ENCODE results near the gene TMEM254. TPM values are rescaled to one million over a fixed set of nuclear protein-coding genes. Genes with fewer than 3 reads are reported as not detected.

The TMEM254 gene
- total RNA-seq, 1 donor from 2014 or later, result 10.3 TPM

DNA sequence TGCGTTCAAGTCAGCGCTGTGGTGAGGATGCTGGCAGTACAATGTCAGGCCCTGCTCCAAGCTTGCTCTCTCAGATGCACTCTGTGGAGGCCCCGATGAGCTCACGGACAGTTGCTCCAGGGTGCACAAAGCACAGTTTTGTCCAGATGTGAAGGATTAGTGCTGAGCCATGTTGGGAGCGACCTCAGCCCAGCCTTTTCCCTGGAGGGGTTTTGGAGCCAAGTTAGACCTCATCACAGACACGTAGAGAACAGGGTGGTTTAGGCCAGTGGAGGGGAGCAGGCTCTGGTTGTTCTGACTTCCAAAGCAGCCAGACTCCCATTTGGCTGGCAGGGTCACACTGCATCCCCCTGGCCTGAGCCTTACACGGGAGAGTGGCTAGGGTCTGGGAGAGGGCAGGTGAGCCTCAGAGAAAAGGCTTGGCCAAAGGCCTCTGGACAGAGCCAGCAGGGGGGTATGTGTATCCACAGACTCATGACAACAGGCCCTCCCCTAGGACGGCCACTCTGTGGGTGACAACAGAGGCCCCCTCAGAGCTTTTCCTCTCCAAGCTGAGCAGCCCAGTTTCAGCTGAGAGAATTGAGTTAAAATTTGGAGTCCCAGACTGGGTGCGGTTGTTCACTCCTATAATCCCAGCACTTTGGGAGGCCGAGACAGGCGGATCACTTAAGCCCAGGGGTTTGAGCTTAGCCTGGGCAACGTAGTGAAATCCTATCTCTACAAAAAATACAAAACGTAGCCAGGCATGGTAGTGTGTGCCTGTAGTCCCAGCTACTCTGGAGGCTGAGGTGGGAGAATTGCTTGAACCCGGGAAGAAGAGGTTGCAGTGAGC, 58.8 kb downstream of the TMEM254 start:
- TF ChIP-seq, protein P1, sequence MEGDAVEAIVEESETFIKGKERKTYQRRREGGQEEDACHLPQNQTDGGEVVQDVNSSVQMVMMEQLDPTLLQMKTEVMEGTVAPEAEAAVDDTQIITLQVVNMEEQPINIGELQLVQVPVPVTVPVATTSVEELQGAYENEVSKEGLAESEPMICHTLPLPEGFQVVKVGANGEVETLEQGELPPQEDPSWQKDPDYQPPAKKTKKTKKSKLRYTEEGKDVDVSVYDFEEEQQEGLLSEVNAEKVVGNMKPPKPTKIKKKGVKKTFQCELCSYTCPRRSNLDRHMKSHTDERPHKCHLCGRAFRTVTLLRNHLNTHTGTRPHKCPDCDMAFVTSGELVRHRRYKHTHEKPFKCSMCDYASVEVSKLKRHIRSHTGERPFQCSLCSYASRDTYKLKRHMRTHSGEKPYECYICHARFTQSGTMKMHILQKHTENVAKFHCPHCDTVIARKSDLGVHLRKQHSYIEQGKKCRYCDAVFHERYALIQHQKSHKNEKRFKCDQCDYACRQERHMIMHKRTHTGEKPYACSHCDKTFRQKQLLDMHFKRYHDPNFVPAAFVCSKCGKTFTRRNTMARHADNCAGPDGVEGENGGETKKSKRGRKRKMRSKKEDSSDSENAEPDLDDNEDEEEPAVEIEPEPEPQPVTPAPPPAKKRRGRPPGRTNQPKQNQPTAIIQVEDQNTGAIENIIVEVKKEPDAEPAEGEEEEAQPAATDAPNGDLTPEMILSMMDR (IDR thresholded peaks at IDR 0.05), result no peak
- TF ChIP-seq POLR2AphosphoS5 (IDR thresholded peaks at IDR 0.05; ENCODE audit: insufficient read depth in 1 of 2, low read depth in 1 of 2), result no peak
- no peak for TF ChIP-seq POLR2A (IDR thresholded peaks at IDR 0.05)
- peak in 1 of 2 donors; percentile 90 for DNase-seq (ENCODE audit: extremely low spot score in 2 of 2)
- intact Hi-C loops (cut with DNase I), result loop anchor here (10.0 kb wide), 1 partner anchor 72 kb away; no protein-coding TSS in a partner anchor
- no peaks in the 10 kb centered on the region for H3K36me3 ChIP-seq
- H3K27ac ChIP-seq, result peak overlapping the region; percentile 85
- H3K4me1 ChIP-seq, result peaks cover 44% of the 10 kb centered on the region
- H3K27me3 ChIP-seq, result no peaks in the 10 kb centered on the region
- H3K9me3 ChIP-seq, result no peaks in the 10 kb centered on the region
- no peak overlapping the region for H3K4me3 ChIP-seq

DNA sequence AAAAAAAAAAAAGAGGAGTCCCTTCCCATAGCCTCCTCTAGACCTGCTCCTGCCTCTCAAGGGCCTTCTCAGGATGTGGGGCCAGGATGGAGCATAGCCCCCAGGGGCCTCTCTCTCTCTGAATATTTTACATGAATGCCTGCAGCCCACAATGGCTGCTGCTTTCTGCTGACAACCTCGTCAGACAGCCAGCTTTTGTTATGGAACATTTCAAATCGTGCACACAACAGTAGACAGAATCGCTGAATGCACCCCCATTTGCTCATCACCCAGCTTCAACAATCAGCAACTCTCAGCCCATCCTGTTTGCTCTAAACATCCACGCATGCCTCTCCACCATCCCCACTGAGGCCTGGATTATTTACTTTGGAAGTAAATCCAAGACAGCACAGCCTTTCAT, 59.5 kb downstream of the TMEM254 start:
- no peak overlapping the region for H3K4me3 ChIP-seq
- peak in 1 of 2 donors; percentile 34 for DNase-seq (ENCODE audit: extremely low spot score in 2 of 2)
- H3K9me3 ChIP-seq, result no peaks in the 10 kb centered on the region
- H3K27ac ChIP-seq, result peak overlapping the region; percentile 85
- no peaks in the 10 kb centered on the region for H3K36me3 ChIP-seq
- peaks cover 43% of the 10 kb centered on the region for H3K4me1 ChIP-seq
- no peaks in the 10 kb centered on the region for H3K27me3 ChIP-seq
- TF ChIP-seq, protein P1 (IDR thresholded peaks at IDR 0.05), result no peak
- TF ChIP-seq POLR2AphosphoS5 (IDR thresholded peaks at IDR 0.05; ENCODE audit: insufficient read depth in 1 of 2, low read depth in 1 of 2) (no peak), POLR2A (IDR thresholded peaks at IDR 0.05) (no peak)
- intact Hi-C loops (cut with DNase I), result loop anchor here (10.0 kb wide), 1 partner anchor 73 kb away; no protein-coding TSS in a partner anchor

DNA sequence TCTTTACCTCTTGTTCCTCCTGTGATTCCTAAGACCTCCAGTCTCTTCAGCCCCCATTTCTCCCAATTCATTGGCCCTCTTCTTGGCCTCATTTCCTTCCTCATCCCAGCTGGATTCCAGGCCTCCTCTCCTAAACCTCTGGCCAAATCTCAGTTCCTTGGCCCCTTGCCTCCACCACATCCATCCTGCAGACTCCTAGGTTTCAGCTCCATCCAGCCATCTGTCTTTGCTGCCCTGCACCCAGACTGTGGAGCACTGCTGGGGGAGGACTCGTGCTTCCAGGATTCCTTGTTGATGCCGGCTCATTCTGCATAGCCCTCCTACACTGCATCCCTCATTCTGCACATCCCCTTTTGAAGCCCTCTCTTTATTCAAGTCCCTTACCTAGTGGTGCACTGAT, 60.8 kb downstream of the TMEM254 start:
- Histone ChIP-seq H3K4me1 (peaks cover 45% of the 10 kb centered on the region), H3K27me3 (no peaks in the 10 kb centered on the region), H3K27ac (no peak overlapping the region), H3K9me3 (no peaks in the 10 kb centered on the region), H3K4me3 (no peak overlapping the region), H3K36me3 (no peaks in the 10 kb centered on the region)
- TF ChIP-seq, protein P1 (IDR thresholded peaks at IDR 0.05), result no peak
- TF ChIP-seq POLR2A (IDR thresholded peaks at IDR 0.05), result no peak
- TF ChIP-seq POLR2AphosphoS5 (IDR thresholded peaks at IDR 0.05; ENCODE audit: insufficient read depth in 1 of 2, low read depth in 1 of 2), result no peak
- DNase-seq (ENCODE audit: extremely low spot score in 2 of 2), result no peak
- intact Hi-C loops (cut with DNase I), result loop anchor here (10.0 kb wide), 1 partner anchor 74 kb away; no protein-coding TSS in a partner anchor

DNA sequence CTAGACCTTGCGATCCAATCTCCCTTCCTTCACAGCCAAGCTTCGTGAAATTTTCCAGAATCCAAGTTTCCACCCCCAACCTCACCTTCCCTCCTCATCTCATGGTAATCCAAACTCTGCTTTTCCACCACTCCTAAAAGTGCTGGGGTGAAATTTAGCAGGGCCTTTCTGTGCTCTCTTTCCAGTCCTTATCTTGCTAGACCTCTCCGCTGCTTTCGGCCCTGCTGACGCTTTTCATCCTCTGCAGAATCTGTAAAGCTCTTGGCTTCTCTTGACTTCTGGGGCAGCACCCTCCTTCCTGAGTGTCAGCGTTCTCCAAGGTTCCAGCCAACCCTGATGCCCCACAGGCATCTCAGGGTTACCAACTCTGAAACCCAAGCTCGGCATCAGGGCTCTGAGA, 61.8 kb downstream of the TMEM254 start:
- intact Hi-C loops (cut with DNase I), result loop anchor here (5.0 kb wide), 2 partner anchors 62 to 82 kb away; no protein-coding TSS in a partner anchor
- no peak overlapping the region for H3K4me3 ChIP-seq
- no peaks in the 10 kb centered on the region for H3K9me3 ChIP-seq
- no peak for TF ChIP-seq POLR2A (IDR thresholded peaks at IDR 0.05)
- TF ChIP-seq POLR2AphosphoS5 (IDR thresholded peaks at IDR 0.05; ENCODE audit: insufficient read depth in 1 of 2, low read depth in 1 of 2), result no peak
- TF ChIP-seq, protein P1 (IDR thresholded peaks at IDR 0.05), result no peak
- no peak overlapping the region for H3K27ac ChIP-seq
- H3K4me1 ChIP-seq, result peaks cover 50% of the 10 kb centered on the region
- DNase-seq (ENCODE audit: extremely low spot score in 2 of 2), result no peak
- no peaks in the 10 kb centered on the region for H3K27me3 ChIP-seq
- H3K36me3 ChIP-seq, result no peaks in the 10 kb centered on the region
